Peyer's patch (tissue), 4 donors: Measurements from ENCODE around the gene CDADC1.

Source experiments
- CTCF ChIP-seq, 6 experiments: fragments of 450-650 bp in 4 of 6; fragments of 200-600 bp in 2 of 6; sonication (generic) in 1 of 6; IDR thresholded peaks; one replicate each; pipeline ENCODE4 v1.5.1; 2017 to 2019; ENCODE audit warnings: antibody characterized with exemption in 6 of 6, mild to moderate bottlenecking in 3 of 6, moderate library complexity in 1 of 6
- POLR2A ChIP-seq, 2 donors: fragments of 450-650 bp; IDR thresholded peaks; one replicate each; pipeline ENCODE4 v1.5.1; 2017; ENCODE audit warnings: antibody characterized with exemption in 2 of 2, mild to moderate bottlenecking in 2 of 2, moderate library complexity in 2 of 2

GRCh38 chr13:49245101-49245500, 2.6 kb upstream of the CDADC1 start:
- TF ChIP-seq POLR2A (IDR thresholded peaks at IDR 0.05) (no peak), CTCF (IDR thresholded peaks at IDR 0.05) (no peak)
